HepG2 (cell line): ENCODE measurements around the gene HOXA9. TPM values are rescaled to one million over a fixed set of nuclear protein-coding genes. Genes with fewer than 3 reads are reported as not detected.

Experiments used
- ATAC-seq: fragments of 200-7000 bp; cut with Tn5 transposase; 3 replicates; pipeline ENCODE4 v1.9.1; 2020; ENCODE audit warnings: mild to moderate bottlenecking, moderate library complexity
- BruUV-seq: library from RNA; stranded (reverse); fragments of 400-500 nt; replicated peaks from 2 replicates; lab custom pipeline; 2021; lab: Mats Ljungman, UMichigan
- CTCF ChIA-PET: fragments of 300-600 bp; formaldehyde crosslinking; extraction: SDS; loops from one replicate; lab custom pipeline; 2021; ENCODE audit warnings: low total read pairs, inconsistent platforms, low intra/inter-chr PET ratio; lab: Yijun Ruan, JAX
- POLR2A ChIA-PET: fragments of 350-600 bp; sonication (Branson Sonifier 250); formaldehyde crosslinking; loops from one replicate; lab custom pipeline; 2020; ENCODE audit warnings: antibody characterized with exemption, inconsistent platforms; lab: Yijun Ruan, JAX
- DNase-seq: peaks from one replicate; pipeline ENCODE4 v3.0.0-alpha.2; 2015; ENCODE audit warnings: low spot score
- FAIRE-seq: peaks from 3 replicates; lab custom pipeline; 2011; peaks lifted over from hg19 to GRCh38; lab: Jason Lieb, UNC
- H2AFZ ChIP-seq: one replicate; pipeline ENCODE4 v1.6.1; 2011; ENCODE audit warnings: low read length, inconsistent platforms
- H3K27ac ChIP-seq: fragments of 300-600 bp; 3 replicates; pipeline ENCODE4 v1.8.0; 2011; ENCODE audit warnings: mixed run types, mild to moderate bottlenecking, mixed read lengths, low read length, inconsistent platforms; ENCODE audit not compliant: insufficient read depth; ENCODE audit errors: extremely low read length
- H3K27me3 ChIP-seq, 2 experiments: fragments of 200-600 bp in 1 of 2; 2 replicates in 1 of 2; 3 replicates in 1 of 2; pipeline versions ENCODE4 v1.6.0 to v1.8.0; 2011; ENCODE audit warnings: low read length in 2 of 2, mild to moderate bottlenecking in 2 of 2, moderate library complexity in 2 of 2, inconsistent platforms in 1 of 2; ENCODE audit not compliant: insufficient read depth in 2 of 2, control insufficient read depth in 1 of 2
- H3K36me3 ChIP-seq, 2 experiments: fragments of 200-600 bp in 1 of 2; replicated peaks in 1 of 2; 2 replicates in 1 of 2; 3 replicates in 1 of 2; pipeline versions ENCODE4 v1.5.1 to v1.8.0; 2011; ENCODE audit warnings: low read length in 2 of 2, inconsistent platforms in 1 of 2; ENCODE audit not compliant: insufficient read depth in 2 of 2, control insufficient read depth in 1 of 2
- H3K4me1 ChIP-seq: 2 replicates; pipeline ENCODE4 v1.5.1; 2012; ENCODE audit warnings: low read length, inconsistent platforms; ENCODE audit not compliant: insufficient read depth
- H3K4me2 ChIP-seq: 2 replicates; pipeline ENCODE4 v1.6.0; 2011; ENCODE audit warnings: low read depth, low read length, inconsistent platforms
- H3K4me3 ChIP-seq, 3 experiments: fragments of 200-600 bp in 1 of 3; sonication (generic), shearing (Covaris generic) in 1 of 3; replicated peaks in 1 of 3; 2 replicates each; pipeline ENCODE4 v1.5.1; 2011 to 2016; ENCODE audit warnings: low read length in 3 of 3, inconsistent platforms in 2 of 3, low read depth in 2 of 3, mild to moderate bottlenecking in 2 of 3, control low read depth in 1 of 3, mixed read lengths in 1 of 3; ENCODE audit not compliant: insufficient read depth in 1 of 3
- H3K79me2 ChIP-seq: one replicate; pipeline ENCODE4 v1.6.1; 2011; ENCODE audit warnings: low read length, inconsistent platforms; ENCODE audit not compliant: insufficient read depth
- H3K9ac ChIP-seq: 2 replicates; pipeline ENCODE4 v1.6.0; 2011; ENCODE audit warnings: mild to moderate bottlenecking, low read depth, low read length, inconsistent platforms; ENCODE audit not compliant: insufficient read depth
- H3K9me3 ChIP-seq: 2 replicates; pipeline ENCODE4 v1.5.1; 2012; ENCODE audit warnings: mild to moderate bottlenecking, low read length
- H4K20me1 ChIP-seq: 2 replicates; pipeline ENCODE4 v1.6.0; 2011; ENCODE audit warnings: inconsistent platforms, mild to moderate bottlenecking, low read length, moderate library complexity; ENCODE audit not compliant: insufficient read depth
- BHLHE40 ChIP-seq: IDR thresholded peaks from 2 replicates; pipeline ENCODE4 v1.6.1; 2011; ENCODE audit warnings: low read length, improper control_type of control experiment
- EHMT2 ChIP-seq: fragments of 200-600 bp; sonication (generic); IDR thresholded peaks from 2 replicates; pipeline ENCODE4 v1.7.0; 2017; ENCODE audit warnings: antibody characterized with exemption, low read depth, low read length, borderline replicate concordance
- FOSL1 ChIP-seq: sonication (generic); formaldehyde crosslinking; IDR thresholded peaks from 2 replicates; pipeline ENCODE4 v1.9.0; 2021; ENCODE audit warnings: missing genetic modification reagents, borderline replicate concordance
- HOXA7 ChIP-seq: sonication (generic); formaldehyde crosslinking; IDR thresholded peaks from 2 replicates; pipeline ENCODE4 v1.8.1; 2022; ENCODE audit warnings: mild to moderate bottlenecking, missing genetic modification reagents, moderate library complexity
- MBD4 ChIP-seq: IDR thresholded peaks from 2 replicates; pipeline ENCODE4 v1.6.1; 2012; ENCODE audit warnings: low read length, inconsistent platforms, borderline replicate concordance
- MIER3 ChIP-seq: IDR thresholded peaks from 2 replicates; pipeline ENCODE4 v1.6.1; 2016; ENCODE audit warnings: missing compliant biosample characterization, borderline replicate concordance
- SP5 ChIP-seq: IDR thresholded peaks from 2 replicates; pipeline ENCODE4 v1.6.1; 2016; ENCODE audit warnings: low read depth, borderline replicate concordance
- SUZ12 ChIP-seq: fragments of 150-350 bp; IDR thresholded peaks from 2 replicates; pipeline ENCODE4 v1.6.1; 2014; ENCODE audit warnings: low read depth, low read length
- ZNF496 ChIP-seq: sonication (generic); formaldehyde crosslinking; IDR thresholded peaks from 2 replicates; pipeline ENCODE4 v1.8.1; 2023; ENCODE audit warnings: mild to moderate bottlenecking, moderate library complexity, missing genetic modification reagents; ENCODE audit not compliant: insufficient replicate concordance
- ZNF598 ChIP-seq: sonication (generic); formaldehyde crosslinking; IDR thresholded peaks from 2 replicates; pipeline ENCODE4 v1.5.1; 2020; ENCODE audit warnings: mild to moderate bottlenecking, missing genetic modification reagents, borderline replicate concordance
- ZSCAN21 ChIP-seq: sonication (generic); formaldehyde crosslinking; IDR thresholded peaks from 2 replicates; pipeline ENCODE4 v1.8.0; 2022; ENCODE audit warnings: mild to moderate bottlenecking, missing genetic modification reagents, moderate library complexity, borderline replicate concordance
- WGBS: methylation state at CpG from one replicate; pipeline ENCODE4 v1.1.6; 2017; ENCODE audit warnings: low lambda C conversion rate; 5-methylcytosine and 5-hydroxymethylcytosine counted together
- in situ Hi-C: cut with HindIII; loops from 2 replicates; pipeline ENCODE4 v1.10.0; 2017; ENCODE audit warnings: low pct_unique_long_range_greater_than_20kb; ENCODE audit not compliant: extremely low pct_ligation_motif_present
- intact Hi-C: fragments of 100-400 bp; cut with micrococcal nuclease; formaldehyde crosslinking; loops from one replicate; pipeline ENCODE4 v1.10.0; 2022; ENCODE audit not compliant: unreplicated experiment
- polyA plus RNA-seq, 8 experiments: library from polyadenylated mRNA; depleted of rRNA in 3 of 8; stranded (reverse) in 7 of 8; unstranded in 1 of 8; fragments of >200 nt; fragmentation: Illumina TruSeq in 4 of 8; extraction: Trizol in 4 of 8; gene quantifications; 2 replicates each; pipeline versions ENCODE4 v1.2.1 to v1.2.3, GENCODE V29; 2011 to 2016; ENCODE audit warnings: low read depth in 4 of 8, missing spikeins in 1 of 8, mixed read lengths in 1 of 8; ENCODE audit not compliant: insufficient read depth in 1 of 8
- total RNA-seq, 5 experiments: library from RNA; depleted of rRNA; stranded (reverse); fragments of >200 nt; fragmentation: Illumina TruSeq; extraction: Trizol; gene quantifications; 2 replicates each; pipeline ENCODE4 v1.2.3, GENCODE V29; 2016; ENCODE audit warnings: low read depth in 1 of 5
- TF ChIP-seq, protein P1 (sequence below): sonication (generic); formaldehyde crosslinking; IDR thresholded peaks from 2 replicates; pipeline ENCODE4 v1.5.0; 2020; ENCODE audit warnings: mild to moderate bottlenecking, missing genetic modification reagents
- TF ChIP-seq, protein P2 (sequence below): sonication (generic); formaldehyde crosslinking; IDR thresholded peaks from 2 replicates; pipeline ENCODE4 v1.4.0; 2020; ENCODE audit warnings: missing genetic modification reagents; ENCODE audit errors: not compliant biosample characterization
- TF ChIP-seq, protein P3 (sequence below): sonication (generic); formaldehyde crosslinking; IDR thresholded peaks from 2 replicates; pipeline ENCODE4 v1.4.0; 2020; ENCODE audit warnings: missing genetic modification reagents, mild to moderate bottlenecking, borderline replicate concordance

The HOXA9 gene
- total and polyA plus RNA-seq, 2 of the 13 experiments (the other 11 are each of a cell fraction or from before 2014, with no cell fraction given), result not detected

DNA sequence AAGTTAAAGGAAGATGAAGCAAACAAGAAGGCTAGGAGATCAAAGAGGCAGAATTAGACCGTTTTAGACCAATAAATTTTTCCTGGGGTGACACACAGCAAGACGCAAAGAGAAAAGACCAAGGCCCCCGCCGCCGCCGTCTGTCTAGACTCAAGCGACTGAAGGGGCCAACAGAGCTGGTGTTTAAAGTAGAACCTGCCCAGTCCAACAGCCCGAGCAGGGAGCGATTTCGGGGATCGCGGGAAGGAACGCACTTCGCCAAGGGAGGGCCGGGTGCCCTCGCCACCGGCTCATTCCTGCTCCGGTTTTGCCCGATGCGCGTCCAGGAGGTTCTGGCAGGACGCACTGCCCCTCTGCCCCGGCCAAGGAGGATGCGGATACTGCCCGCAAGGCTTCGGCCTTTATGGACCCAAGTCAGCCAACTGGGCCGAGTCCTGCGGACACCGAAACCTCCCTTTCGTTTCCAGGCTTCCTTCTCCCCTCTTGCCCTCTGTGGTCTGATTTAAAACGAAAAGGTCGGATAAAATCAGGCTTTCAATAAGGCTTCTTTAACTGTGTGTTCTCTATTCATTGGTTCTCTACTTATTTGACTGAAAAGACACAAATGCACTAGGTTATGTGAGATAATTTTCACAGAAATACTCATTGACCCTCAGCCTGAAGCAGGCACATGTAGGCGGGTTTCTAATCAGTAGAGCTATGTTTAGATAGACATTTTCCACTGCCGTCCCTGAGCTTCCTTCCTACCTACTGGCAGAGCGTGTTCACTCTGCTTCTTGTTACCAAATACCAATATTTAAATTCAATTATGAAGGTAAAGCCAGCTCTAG is 6.7 kb downstream of the HOXA9 start:
- no peak for FAIRE-seq
- WGBS, result 80% methylated on average over 35 of the region's 35 CpGs
- H4K20me1 ChIP-seq, result no peaks in the 10 kb centered on the region
- ATAC-seq, result no peak
- intact Hi-C loops, result no loop called here
- TF ChIP-seq ZNF496 (CRISPR knock-in tag) (no peak), SUZ12 (no peak), ZSCAN21 (no peak), SP5 (CRISPR knock-in tag) (no peak), BHLHE40 (no peak), FOSL1 (CRISPR knock-in tag) (no peak), EHMT2 (no peak), MBD4 (no peak), MIER3 (CRISPR knock-in tag) (no peak), ZNF598 (CRISPR knock-in tag) (no peak), HOXA7 (CRISPR knock-in tag) (no peak)
- TF ChIP-seq, protein P1, sequence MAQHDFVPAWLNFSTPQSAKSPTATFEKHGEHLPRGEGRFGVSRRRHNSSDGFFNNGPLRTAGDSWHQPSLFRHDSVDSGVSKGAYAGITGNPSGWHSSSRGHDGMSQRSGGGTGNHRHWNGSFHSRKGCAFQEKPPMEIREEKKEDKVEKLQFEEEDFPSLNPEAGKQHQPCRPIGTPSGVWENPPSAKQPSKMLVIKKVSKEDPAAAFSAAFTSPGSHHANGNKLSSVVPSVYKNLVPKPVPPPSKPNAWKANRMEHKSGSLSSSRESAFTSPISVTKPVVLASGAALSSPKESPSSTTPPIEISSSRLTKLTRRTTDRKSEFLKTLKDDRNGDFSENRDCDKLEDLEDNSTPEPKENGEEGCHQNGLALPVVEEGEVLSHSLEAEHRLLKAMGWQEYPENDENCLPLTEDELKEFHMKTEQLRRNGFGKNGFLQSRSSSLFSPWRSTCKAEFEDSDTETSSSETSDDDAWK (CRISPR knock-in tag), result no peak
- TF ChIP-seq, protein P2, sequence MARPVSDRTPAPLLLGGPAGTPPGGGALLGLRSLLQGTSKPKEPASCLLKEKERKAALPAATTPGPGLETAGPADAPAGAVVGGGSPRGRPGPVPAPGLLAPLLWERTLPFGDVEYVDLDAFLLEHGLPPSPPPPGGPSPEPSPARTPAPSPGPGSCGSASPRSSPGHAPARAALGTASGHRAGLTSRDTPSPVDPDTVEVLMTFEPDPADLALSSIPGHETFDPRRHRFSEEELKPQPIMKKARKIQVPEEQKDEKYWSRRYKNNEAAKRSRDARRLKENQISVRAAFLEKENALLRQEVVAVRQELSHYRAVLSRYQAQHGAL, result no peak
- TF ChIP-seq, protein P3, sequence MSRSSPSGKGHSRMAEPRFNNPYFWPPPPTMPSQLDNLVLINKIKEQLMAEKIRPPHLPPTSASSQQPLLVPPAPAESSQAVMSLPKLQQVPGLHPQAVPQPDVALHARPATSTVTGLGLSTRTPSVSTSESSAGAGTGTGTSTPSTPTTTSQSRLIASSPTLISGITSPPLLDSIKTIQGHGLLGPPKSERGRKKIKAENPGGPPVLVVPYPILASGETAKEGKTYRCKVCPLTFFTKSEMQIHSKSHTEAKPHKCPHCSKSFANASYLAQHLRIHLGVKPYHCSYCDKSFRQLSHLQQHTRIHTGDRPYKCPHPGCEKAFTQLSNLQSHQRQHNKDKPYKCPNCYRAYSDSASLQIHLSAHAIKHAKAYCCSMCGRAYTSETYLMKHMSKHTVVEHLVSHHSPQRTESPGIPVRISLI (CRISPR knock-in tag), result no peak
- no peak overlapping the region for H3K4me3 ChIP-seq
- no TSS peak for BruUV-seq
- H3K9ac ChIP-seq, result no peak overlapping the region
- H3K27ac ChIP-seq, result no peak overlapping the region
- H2AFZ ChIP-seq, result no peak overlapping the region
- DNase-seq, result no peak
- no peak overlapping the region for H3K4me2 ChIP-seq
- in situ Hi-C loops, result loop anchor here (5.0 to 25.0 kb wide), 2 partner anchors 791 to 1071 kb away; no protein-coding TSS in a partner anchor
- H3K79me2 ChIP-seq, result no peaks in the 10 kb centered on the region
- H3K27me3 ChIP-seq, result peaks cover 6 to 44% of the 10 kb centered on the region in 2 experiments
- CTCF ChIA-PET, result no interaction called here
- H3K9me3 ChIP-seq, result no peaks in the 10 kb centered on the region
- peaks cover 19% of the 10 kb centered on the region for H3K4me1 ChIP-seq
- H3K36me3 ChIP-seq, result no peaks in the 10 kb centered on the region
- POLR2A ChIA-PET, result no interaction called here
